ENCODE data around the gene BMF.
"Not testable (repeated sequence)": the region's sequence is repeated elsewhere in the genome, so short reads cannot be mapped to it uniquely, and the experiment has no call there.

The BMF gene

DNA sequence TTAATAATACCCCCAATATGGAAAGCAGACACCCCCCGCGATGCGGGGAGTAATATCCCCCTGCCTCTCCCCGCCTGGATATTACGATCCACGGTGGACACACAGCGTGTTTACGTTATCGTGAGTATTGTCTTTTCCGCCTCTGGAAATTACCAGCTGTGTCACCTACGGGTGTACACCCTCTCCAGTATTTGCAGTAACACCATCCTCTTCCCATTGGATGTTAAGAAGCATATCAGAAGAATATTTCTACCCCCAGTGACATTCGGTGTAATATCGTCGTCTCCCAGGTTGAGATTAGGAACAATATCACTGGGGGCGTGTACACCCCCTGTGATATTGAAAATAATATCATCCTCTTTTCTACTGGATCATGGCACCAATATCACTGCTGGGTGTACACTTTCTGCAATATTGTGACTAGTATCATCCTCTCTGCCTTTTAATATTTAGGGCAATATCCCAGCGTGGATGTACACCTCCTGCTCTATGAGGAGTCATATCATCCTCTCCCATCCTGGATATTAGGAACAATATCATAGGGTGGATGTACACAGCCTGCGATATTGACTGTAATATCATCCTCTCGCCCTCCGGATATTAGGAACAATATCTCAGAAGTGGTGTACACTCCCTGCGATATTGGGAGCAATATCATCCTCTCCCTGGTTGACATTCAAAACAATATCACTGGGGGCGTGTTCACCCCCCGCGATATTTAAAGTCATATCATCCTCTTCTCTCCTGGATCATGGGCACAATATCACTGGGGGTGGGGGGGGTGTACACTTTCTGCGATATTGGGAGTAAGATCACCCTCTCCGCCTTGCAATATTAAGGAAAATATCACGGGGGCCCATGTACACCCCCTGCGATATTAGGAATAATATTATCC is 20.3 kb upstream of the BMF start:
- no peak for DNase-seq (ENCODE audit: low read depth, low spot score)

DNA sequence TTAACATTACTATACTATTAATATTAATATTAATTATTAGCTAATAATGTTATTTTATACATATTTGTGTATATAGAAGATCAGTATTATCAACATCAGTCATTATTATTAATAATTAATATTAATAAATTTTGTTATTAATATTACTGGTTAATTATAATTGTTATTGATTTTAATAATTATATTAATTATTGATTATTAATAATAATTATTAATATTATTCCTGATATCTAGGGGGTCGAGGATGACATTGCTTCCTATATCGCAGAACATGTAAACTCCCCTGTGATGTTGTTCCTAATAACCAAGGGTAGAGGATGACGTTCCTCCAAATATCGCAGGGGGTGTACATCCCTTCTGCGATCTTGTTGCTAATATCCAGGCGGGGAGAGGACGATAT is 17.3 kb upstream of the BMF start:
- no peak for DNase-seq (ENCODE audit: low read depth, low spot score)

DNA sequence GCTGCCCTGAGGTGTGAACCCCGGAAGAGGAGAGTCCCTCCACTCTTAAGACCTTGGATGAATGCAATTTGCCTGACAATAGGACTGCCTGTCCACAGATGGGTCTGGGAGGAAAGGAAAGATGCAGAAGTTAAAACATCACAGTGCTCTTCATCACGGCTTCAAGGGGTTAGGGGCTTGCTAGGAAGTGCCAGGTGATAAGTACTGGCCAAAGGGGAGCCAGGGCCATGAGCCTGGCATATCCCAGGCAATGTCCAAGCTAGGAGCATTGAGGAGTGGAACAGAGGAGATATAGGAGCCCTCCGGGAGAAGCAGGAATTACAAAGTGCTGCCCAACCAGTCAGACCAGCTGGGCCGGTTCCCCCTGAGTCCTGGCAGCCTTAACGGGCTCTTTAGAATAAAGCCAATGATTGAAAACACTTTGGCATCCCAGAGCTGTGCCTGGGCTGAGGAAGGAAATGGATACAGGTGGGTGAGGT is 16.2 kb upstream of the BMF start:
- peak; percentile 85 for DNase-seq (ENCODE audit: low read depth, low spot score)

DNA sequence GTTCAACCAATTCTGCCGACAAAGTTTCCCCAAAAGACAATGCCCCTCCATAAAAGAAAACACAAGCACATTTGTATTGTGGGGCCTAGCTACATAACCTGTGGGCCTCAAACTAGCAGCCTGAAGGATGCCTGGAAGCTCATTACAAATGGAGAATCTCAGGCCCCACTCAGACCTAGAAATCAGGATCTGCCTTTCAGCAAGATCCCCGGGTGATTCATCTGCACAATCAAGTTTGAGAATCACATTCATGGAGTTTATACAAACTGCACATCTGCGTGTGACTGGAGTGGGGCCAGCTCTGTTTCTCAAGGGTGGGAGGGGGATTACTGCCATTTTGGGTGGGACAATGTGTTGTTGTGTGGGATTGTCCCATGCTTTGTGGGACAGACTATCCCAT is 15.7 kb upstream of the BMF start:
- DNase-seq (ENCODE audit: low read depth, low spot score): not testable (repeated sequence)

DNA sequence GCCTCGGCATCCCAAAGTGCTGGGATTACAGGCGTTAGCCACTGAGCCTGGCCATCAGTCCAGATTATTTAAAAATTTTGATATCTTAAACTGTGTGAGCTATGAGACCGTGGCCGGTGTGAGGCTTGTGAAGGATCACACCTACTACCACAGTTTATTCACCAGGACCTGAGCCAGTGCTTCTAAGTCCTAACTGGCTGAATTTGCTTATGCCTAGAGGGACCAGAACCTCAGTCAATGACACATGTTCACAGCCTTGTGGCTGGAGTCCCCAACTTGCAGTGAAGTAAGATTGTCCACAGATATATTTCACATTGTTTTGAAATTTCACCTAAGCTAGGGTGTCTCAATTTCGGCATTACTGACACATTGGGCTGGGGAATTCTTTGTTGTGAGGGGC is 15.2 kb upstream of the BMF start:
- not testable (repeated sequence) for DNase-seq (ENCODE audit: low read depth, low spot score)

DNA sequence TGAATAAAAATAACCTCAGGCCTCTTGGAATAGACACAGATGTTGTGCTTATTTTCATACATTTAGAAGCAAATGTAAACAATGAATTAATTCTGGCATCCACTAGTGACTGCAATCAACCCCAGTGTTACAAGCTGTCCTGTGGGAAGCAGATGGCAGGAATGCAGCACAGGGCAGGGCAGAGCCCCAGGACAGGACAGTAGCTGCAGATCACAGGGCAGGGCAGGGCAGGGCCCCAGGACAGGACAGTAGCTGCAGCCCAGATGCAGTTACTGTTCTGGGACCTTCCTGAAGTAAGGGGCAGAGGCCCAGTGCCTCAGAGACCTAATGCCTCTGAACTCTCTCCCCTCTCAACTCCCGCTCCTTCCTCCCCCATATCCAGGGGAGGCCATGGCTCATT is 14.3 kb upstream of the BMF start:
- DNase-seq (ENCODE audit: low read depth, low spot score): not testable (repeated sequence)

DNA sequence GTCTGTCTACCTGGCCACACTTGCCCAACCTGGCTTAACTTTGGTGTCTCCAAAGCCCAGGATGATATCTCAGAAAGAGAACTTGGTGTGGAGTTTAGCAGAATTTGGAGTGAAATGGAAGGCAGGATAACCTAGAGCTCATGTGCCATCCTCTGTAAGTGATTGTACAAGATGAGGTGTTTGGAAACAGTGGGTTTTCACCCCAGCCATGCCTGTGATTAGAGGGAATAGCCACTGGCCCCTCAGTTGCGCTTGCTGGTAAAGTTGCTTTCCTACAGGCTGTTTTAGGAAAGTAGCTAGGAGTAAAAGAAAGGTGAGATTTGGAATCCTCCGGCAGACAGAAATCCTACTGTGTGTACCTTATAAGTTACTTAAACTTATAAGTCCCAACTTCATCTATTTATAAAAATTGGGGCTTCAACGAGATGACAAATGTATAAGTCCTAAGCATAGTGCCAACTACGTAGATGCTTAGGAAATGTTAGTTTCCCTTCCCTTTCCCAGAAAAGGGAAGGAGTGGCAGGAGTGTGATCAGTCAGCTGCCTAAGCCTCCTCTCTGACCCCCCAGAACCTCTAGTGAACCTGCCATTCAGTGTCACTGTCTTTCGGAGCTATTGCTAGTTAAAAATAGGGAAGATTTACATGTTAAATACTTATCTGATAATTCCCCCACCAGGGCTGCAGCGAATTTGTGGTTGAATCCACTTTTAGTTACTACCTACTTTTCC is 13.4 kb upstream of the BMF start:
- DNase-seq (ENCODE audit: low read depth, low spot score): no peak

DNA sequence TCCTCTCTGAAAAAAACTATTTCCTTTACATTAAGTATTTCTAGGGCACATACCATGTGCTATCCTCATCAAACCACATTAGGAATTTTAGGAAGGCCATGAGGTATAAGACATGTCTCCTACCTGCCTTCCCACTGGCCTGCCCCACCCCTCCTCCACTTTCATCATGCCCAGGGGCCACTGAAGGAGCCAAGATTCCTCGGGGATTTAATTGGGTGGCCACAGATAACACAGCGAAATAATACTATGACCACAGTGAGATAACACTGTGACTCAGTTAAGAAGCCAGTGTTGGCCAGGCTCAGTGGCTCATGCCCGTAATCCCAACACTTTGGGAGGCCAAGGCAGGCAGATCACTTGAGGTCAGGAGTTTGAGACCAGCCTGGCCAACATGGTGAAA is 9.8 kb upstream of the BMF start:
- no peak for DNase-seq (ENCODE audit: low read depth, low spot score)

DNA sequence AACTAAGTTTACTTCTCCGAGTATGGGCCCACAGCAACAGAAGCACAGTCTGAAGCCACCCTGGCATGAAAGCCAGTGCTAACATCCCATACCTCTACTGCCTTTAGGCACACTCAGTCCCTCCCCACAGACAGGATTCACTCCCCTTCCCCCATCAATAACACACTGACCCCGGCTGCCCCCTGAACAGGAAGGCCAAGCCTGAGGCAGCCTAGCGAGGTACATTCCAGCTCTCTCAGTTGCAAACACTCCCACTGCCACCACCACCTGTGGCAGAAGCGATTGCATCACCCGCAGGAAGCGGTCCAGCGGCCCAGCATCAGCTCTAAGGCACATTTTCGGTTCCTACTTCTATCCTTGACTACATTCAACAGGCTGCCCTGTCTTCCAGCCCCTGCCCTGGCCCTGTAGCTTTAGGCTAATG is 7.0 kb upstream of the BMF start:
- DNase-seq (ENCODE audit: low read depth, low spot score): peak; percentile 88

DNA sequence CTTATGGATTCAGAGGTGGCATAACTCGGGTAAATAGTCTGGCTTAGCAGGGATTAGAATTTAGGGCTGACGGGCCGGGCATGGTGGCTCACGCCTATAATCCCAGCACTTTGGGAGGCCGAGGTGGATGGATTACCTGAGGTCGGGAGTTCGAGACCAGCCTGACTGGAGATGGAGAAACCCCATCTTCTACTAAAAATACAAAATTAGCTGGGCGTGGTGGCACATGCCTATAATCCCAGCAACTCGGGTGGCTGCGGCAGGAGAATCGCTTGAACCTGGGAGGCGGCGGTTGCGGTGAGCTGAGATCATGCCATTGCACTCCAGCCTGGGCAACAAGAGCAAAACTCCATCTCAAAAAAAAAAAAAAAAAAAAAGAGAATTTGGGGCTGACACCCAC is 6.4 kb upstream of the BMF start:
- not testable (repeated sequence) for DNase-seq (ENCODE audit: low read depth, low spot score)

DNA sequence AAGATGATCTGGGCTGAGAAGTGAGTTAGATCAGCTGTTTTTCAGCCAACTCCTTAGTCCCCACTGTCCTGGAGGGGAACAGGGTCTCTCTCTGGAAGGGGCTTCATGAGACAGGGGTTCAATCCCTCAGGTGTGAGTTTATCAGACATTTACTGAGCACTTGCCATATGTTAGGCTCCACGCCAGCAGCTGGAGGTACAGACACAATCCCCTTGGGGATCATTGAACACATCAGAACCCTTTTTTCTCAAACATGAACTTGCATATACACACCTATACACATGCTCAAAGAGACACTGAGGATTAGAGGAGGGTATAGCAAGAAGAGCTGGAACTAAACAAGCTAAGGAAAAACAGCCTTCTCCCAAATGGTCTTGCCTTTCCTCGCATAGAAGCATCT is 5.5 kb upstream of the BMF start:
- no peak for DNase-seq (ENCODE audit: low read depth, low spot score)

DNA sequence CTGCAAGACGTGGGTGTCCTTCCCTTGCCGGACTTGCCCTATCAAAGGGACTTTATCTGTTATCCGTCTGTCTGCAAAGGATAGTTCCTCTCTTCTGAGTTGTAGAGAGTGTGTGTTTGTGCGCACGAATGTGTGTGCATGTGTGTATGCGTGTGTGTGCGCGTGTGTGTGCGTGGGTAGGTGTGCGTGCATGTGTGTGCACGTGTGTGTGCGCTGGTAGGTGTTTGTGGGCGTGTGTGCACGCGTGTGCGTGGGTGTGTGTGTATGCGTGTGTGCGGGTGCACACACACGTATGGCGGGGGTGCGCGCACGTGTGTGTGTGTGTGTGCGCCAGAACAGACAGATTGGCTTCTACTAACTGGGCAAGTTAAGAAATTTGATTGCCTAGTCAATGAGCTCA is 4.1 kb upstream of the BMF start:
- DNase-seq (ENCODE audit: low read depth, low spot score): no peak

DNA sequence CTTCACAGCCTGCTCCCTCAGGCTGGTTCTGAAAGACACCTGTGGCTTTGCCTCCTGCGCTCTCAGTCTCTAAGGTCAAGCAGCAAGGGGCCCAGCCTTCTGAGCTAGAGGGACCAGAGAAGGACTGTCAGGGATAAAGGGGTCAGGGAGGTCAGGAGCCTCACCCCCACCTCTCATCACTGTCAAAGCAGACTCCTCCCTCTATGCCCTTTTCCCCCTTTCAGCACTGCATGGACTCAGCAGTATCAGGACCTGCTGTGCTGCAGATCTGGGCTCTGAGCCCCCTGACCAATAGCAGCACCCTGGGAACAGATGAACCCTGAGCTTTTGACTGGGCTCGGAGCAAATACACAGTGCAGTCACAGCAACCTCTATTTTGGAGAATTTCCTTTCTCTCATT is 3.2 kb upstream of the BMF start:
- DNase-seq (ENCODE audit: low read depth, low spot score): no peak

DNA sequence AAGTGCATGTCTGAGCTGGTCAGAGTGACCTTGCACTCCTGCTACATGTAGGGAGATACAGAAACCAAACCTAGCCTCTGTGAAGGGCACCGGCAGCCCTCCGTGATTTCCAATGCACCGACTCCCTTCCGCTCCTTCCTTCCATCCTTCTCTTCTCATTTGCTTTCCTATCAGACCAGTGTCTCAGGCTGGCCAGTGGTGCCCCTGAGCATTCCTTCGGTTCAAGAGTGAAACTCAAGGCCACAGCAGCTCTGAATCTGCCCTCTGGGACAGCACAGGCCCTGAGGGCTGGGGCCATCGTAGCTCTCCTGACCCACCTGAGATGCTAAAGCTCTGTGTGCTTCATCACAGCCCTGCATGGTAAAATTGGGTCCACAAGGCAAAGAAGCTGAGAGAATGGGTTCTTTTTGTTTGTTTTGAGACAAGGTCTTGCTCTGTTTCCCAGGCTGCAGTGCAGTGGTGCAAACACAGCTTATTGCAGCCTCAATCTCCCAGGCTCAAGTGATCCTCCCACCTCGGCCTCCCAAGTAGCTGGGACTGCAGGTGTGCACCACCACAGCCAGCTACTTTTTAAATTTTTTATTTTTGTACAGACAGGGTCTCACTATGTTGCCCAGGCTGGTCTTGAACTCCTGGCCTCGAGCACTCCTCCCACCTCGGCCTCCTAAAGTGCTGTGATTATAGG is 2.3 kb upstream of the BMF start:
- no peak for DNase-seq (ENCODE audit: low read depth, low spot score)

DNA sequence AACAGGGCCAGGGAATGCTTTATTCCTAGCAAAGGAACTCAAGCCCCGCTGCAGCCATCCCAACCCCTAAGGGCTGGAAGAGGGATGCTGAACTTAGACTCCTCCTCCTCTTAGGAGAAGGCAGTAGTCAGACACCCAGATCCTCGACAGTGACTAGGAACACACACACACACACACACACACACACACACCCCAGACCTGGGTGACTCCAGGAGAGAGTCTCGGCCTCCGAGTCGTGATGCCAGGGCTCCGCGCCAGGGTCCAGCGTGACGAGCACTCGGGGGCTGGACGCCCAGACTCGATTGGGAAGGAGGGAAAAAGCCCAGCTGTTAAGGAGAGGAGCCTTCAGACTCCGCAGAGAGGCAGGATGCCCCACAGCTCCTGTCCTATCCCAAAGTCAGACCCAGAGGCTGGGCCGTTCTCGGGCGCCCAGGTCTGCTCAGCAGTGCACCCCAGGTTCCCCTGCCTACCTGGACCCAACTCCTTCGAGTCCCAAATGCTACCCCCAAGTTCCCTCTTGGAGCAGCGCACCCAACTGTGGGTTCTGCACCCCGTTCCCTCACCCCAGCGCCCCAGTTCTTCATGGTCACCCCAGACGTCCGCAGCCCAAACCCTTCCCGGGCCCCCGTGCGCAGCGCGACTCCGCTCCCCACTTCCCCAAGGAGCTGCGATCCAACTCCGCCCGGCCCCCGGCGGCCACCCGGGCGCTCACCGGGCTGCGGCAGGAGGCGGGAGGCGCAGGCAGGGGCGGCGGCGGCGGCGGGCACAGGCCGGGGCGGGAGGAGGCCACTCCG is 421 bp downstream of the BMF start:
- peak; percentile 76 for DNase-seq (ENCODE audit: low read depth, low spot score)

DNA sequence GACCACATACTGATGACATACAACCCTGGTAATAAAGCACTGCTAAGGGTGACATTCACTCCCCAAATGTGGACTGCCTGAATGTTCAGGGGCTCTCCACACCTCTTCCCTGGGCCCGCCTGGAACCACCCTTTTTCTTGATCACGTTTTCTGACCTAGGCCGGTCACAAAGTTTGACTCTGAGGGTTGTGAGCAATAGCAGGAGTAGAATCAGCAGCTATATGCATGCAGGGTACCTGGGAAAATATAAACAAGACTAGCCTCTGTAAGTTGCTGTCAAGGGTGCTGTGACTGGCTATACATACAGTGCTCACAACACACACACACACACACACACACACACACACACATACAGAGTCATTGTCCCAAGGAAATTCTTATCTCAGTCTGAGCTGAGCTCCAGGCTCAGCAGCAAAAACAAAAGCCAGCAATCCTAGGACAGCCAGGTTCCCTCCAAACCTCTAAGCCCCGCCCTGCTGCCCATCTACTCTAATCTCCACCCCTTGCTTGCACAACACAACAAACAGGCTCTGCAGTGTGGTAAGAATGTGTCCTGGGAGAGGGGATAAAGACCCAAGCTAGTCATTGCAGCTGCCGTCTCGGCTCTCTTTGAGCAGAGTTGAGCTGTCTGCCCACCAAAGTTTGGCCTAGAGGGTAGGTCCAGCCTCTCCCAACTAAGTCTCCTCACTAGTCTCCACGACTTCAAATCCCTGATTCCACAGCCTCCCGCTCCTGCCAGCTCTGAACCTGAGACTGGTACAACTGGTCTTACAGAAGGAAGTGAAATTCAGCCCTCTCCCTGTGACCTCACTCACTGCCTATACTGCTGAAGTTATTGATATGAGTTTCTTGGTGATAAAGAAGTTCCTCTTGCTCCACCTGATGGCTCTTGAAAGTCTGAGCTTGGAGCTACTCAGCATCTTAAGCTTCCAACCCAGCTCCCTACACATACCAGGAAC is 2.2 kb downstream of the BMF start:
- DNase-seq (ENCODE audit: low read depth, low spot score): peak; percentile 97

DNA sequence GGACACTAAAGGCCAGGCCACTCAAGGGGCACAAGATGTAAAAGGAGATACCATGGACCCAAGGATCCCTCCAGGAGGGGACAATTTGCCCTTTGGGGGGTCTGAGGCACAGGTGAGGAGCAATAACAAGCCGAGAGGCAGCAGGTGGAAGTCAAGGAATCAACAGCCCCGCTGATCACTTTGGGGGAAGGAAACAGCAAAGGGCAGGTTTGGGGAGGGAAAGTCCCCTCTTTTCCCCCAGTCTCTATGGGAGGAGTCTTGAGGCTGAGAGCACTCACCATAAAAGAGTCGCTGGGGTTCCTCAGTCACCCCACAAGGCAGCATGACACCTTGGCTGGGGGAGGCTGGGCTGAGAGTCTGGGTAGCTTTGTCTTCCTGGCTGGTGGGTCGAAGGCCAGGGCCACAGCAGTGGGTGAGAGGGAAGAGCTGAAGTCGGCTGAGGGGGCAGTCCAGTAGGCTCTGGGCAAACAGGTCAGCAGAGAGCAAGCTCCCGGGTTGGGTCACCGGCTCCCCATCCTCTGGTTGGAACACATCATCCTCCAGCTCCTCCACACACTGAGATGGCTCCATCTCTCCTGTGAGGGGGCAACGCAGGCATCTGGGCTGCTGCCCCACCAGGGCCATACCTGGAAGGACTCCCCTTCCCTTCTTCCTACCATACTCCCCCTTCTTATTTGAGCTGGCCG is 3.0 kb downstream of the BMF start:
- no peak for DNase-seq (ENCODE audit: low read depth, low spot score)

DNA sequence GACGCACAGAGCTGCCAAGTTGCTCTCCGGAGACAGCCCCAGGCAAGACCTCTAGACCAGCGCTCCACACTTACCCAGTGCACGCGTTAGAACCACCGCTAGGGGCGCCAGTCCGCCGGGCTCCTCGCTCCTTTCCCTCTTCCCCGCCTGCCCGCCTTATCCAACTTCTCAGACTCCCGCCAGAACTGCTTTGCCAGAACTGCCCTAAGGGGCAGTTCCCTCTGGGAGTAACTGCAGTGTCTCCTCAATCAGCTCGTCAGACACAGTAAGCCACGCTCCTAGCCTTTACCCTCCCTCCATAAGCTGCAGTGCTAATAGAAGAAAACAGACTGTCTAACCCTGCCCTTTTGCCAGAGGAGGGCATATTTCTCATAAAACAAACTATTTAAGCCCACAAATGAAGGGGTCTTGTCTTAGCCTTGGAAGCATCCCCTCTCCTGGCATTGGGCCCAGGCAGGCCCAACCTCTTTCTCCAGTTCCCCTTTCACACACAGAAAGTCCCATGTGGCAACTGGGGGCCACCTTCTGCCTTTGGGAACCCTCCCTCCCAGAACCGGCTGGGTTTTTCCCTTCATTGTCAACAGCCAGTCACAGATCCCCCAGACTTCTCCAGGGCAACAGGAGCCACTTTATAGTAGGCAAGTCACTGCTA is 3.7 kb downstream of the BMF start:
- peak; percentile 99 for DNase-seq (ENCODE audit: low read depth, low spot score)

DNA sequence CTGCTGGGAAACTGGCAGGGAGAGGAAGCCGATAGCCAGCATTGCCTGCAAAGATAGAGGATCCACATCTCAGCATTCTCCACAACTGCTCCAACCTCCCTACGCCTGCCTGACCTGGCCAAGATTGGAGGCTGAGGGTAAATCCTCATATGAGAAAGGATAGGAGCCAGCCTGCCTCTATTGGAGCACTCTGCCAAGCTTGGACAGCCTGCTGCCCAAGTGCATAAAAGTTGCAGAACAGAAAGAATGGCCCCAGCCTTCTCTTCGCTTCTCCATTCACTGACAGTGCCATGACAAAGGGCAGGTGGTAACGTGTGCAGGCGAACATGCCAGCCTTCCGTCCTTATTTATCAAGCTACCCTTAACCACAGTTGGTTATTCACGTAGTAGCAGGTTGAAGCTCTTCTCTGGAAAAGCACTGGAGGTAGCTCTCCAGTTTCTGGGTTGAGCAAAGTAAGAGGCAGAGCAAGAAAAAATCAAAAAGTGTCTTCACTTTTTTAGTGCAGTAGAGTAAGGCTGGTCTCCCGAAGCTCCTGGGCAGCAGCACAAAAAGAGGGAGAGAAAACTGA is 4.3 kb downstream of the BMF start:
- DNase-seq (ENCODE audit: low read depth, low spot score): no peak
